SK-N-MC (cell line): ENCODE data around the gene ZNF205.

Experiments
- EZH2 ChIP-seq: fragments of 200-600 bp; sonication (generic); IDR thresholded peaks from one replicate; pipeline ENCODE4 v1.6.1; 2017; ENCODE audit warnings: antibody characterized with exemption
- POLR2AphosphoS5 ChIP-seq: IDR thresholded peaks from 2 replicates; pipeline ENCODE4 v1.6.1; 2012; ENCODE audit warnings: mild to moderate bottlenecking, low read depth, low read length, borderline replicate concordance

- TF ChIP-seq EZH2 = no peak
- no peak for TF ChIP-seq POLR2AphosphoS5
These were observed 27.9 kb upstream of the ZNF205 start for GRCh38 chr16:3084491-3084890.
